Measurements from ENCODE around the gene COL15A1.

The COL15A1 gene

GRCh38 chr9:99060621-99061020, 116.9 kb downstream of the COL15A1 start:
- no peak overlapping the region for H3K4me3 ChIP-seq (ENCODE audit: low read depth in 1 of 2, low read length in 2 of 2)
- no peak overlapping the region for H3K9ac ChIP-seq (ENCODE audit: low read depth in 1 of 2, low read length in 2 of 2)
- H3K36me3 ChIP-seq (ENCODE audit: control insufficient read depth in 1 of 2, insufficient read depth in 2 of 2, low read length in 2 of 2) = no peaks in the 10 kb centered on the region
- H3K27me3 ChIP-seq (ENCODE audit: control insufficient read depth in 1 of 2, insufficient read depth in 2 of 2, low read length in 2 of 2) = no peaks in the 10 kb centered on the region
- H3K27ac ChIP-seq (ENCODE audit: low read depth, low read length) = no peak overlapping the region
- peaks cover 8 to 20% of the 10 kb centered on the region in 2 donors for H3K4me1 ChIP-seq (ENCODE audit: control insufficient read depth in 1 of 2, insufficient read depth in 2 of 2, low read length in 2 of 2)
- no peaks in the 10 kb centered on the region for H3K9me3 ChIP-seq (ENCODE audit: control insufficient read depth in 1 of 2, low read length in 2 of 2)

- H3K36me3 ChIP-seq (ENCODE audit: control insufficient read depth in 1 of 2, insufficient read depth in 2 of 2, low read length in 2 of 2) = no peaks in the 10 kb centered on the region
- H3K27me3 ChIP-seq (ENCODE audit: control insufficient read depth in 1 of 2, insufficient read depth in 2 of 2, low read length in 2 of 2) = no peaks in the 10 kb centered on the region
- H3K27ac ChIP-seq (ENCODE audit: low read depth, low read length) = no peak overlapping the region
- no peak overlapping the region for H3K4me3 ChIP-seq (ENCODE audit: low read depth in 1 of 2, low read length in 2 of 2)
- peaks cover 8 to 18% of the 10 kb centered on the region in 2 donors for H3K4me1 ChIP-seq (ENCODE audit: control insufficient read depth in 1 of 2, insufficient read depth in 2 of 2, low read length in 2 of 2)
- H3K9me3 ChIP-seq (ENCODE audit: control insufficient read depth in 1 of 2, low read length in 2 of 2) = no peaks in the 10 kb centered on the region
- no peak overlapping the region for H3K9ac ChIP-seq (ENCODE audit: low read depth in 1 of 2, low read length in 2 of 2)
These were observed 118.8 kb downstream of the COL15A1 start for GRCh38 chr9:99062549-99062948.

GRCh38 chr9:99063522-99063921, 119.8 kb downstream of the COL15A1 start:
- Histone ChIP-seq H3K36me3 (ENCODE audit: control insufficient read depth in 1 of 2, insufficient read depth in 2 of 2, low read length in 2 of 2) (no peaks in the 10 kb centered on the region), H3K9ac (ENCODE audit: low read depth in 1 of 2, low read length in 2 of 2) (no peak overlapping the region), H3K4me3 (ENCODE audit: low read depth in 1 of 2, low read length in 2 of 2) (no peak overlapping the region), H3K27ac (ENCODE audit: low read depth, low read length) (no peak overlapping the region), H3K27me3 (ENCODE audit: control insufficient read depth in 1 of 2, insufficient read depth in 2 of 2, low read length in 2 of 2) (no peaks in the 10 kb centered on the region), H3K4me1 (ENCODE audit: control insufficient read depth in 1 of 2, insufficient read depth in 2 of 2, low read length in 2 of 2) (peaks cover 8% of the 10 kb centered on the region in 2 donors), H3K9me3 (ENCODE audit: control insufficient read depth in 1 of 2, low read length in 2 of 2) (no peaks in the 10 kb centered on the region)

- no peak overlapping the region for H3K9ac ChIP-seq (ENCODE audit: low read depth in 1 of 2, low read length in 2 of 2)
- H3K4me1 ChIP-seq (ENCODE audit: control insufficient read depth in 1 of 2, insufficient read depth in 2 of 2, low read length in 2 of 2) = peaks cover 0 to 8% of the 10 kb centered on the region in 2 donors
- no peaks in the 10 kb centered on the region for H3K36me3 ChIP-seq (ENCODE audit: control insufficient read depth in 1 of 2, insufficient read depth in 2 of 2, low read length in 2 of 2)
- H3K27me3 ChIP-seq (ENCODE audit: control insufficient read depth in 1 of 2, insufficient read depth in 2 of 2, low read length in 2 of 2) = no peaks in the 10 kb centered on the region
- no peaks in the 10 kb centered on the region for H3K9me3 ChIP-seq (ENCODE audit: control insufficient read depth in 1 of 2, low read length in 2 of 2)
- H3K4me3 ChIP-seq (ENCODE audit: low read depth in 1 of 2, low read length in 2 of 2) = no peak overlapping the region
- H3K27ac ChIP-seq (ENCODE audit: low read depth, low read length) = no peak overlapping the region
These were observed 122.9 kb downstream of the COL15A1 start for GRCh38 chr9:99066571-99066970.

- Histone ChIP-seq H3K9me3 (ENCODE audit: control insufficient read depth in 1 of 2, low read length in 2 of 2) (no peaks in the 10 kb centered on the region), H3K9ac (ENCODE audit: low read depth in 1 of 2, low read length in 2 of 2) (no peak overlapping the region), H3K27me3 (ENCODE audit: control insufficient read depth in 1 of 2, insufficient read depth in 2 of 2, low read length in 2 of 2) (no peaks in the 10 kb centered on the region), H3K4me1 (ENCODE audit: control insufficient read depth in 1 of 2, insufficient read depth in 2 of 2, low read length in 2 of 2) (no peaks in the 10 kb centered on the region), H3K36me3 (ENCODE audit: control insufficient read depth in 1 of 2, insufficient read depth in 2 of 2, low read length in 2 of 2) (no peaks in the 10 kb centered on the region), H3K27ac (ENCODE audit: low read depth, low read length) (no peak overlapping the region), H3K4me3 (ENCODE audit: low read depth in 1 of 2, low read length in 2 of 2) (no peak overlapping the region)
These were observed 125.4 kb downstream of the COL15A1 start for GRCh38 chr9:99069075-99069474.

- Histone ChIP-seq H3K4me3 (ENCODE audit: low read depth in 1 of 2, low read length in 2 of 2) (no peak overlapping the region), H3K9ac (ENCODE audit: low read depth in 1 of 2, low read length in 2 of 2) (no peak overlapping the region), H3K36me3 (ENCODE audit: control insufficient read depth in 1 of 2, insufficient read depth in 2 of 2, low read length in 2 of 2) (no peaks in the 10 kb centered on the region), H3K27me3 (ENCODE audit: control insufficient read depth in 1 of 2, insufficient read depth in 2 of 2, low read length in 2 of 2) (no peaks in the 10 kb centered on the region), H3K27ac (ENCODE audit: low read depth, low read length) (no peak overlapping the region), H3K4me1 (ENCODE audit: control insufficient read depth in 1 of 2, insufficient read depth in 2 of 2, low read length in 2 of 2) (no peaks in the 10 kb centered on the region), H3K9me3 (ENCODE audit: control insufficient read depth in 1 of 2, low read length in 2 of 2) (no peaks in the 10 kb centered on the region)
These were observed 125.8 kb downstream of the COL15A1 start for GRCh38 chr9:99069546-99069945.

GRCh38 chr9:99070681-99071080, 127.0 kb downstream of the COL15A1 start:
- no peak overlapping the region for H3K27ac ChIP-seq (ENCODE audit: low read depth, low read length)
- no peaks in the 10 kb centered on the region for H3K36me3 ChIP-seq (ENCODE audit: control insufficient read depth in 1 of 2, insufficient read depth in 2 of 2, low read length in 2 of 2)
- no peaks in the 10 kb centered on the region for H3K9me3 ChIP-seq (ENCODE audit: control insufficient read depth in 1 of 2, low read length in 2 of 2)

GRCh38 chr9:99071313-99072039, 127.8 kb downstream of the COL15A1 start:
- H3K9ac ChIP-seq (ENCODE audit: low read depth in 1 of 2, low read length in 2 of 2) = no peak overlapping the region
- H3K27ac ChIP-seq (ENCODE audit: low read depth, low read length) = no peak overlapping the region
- H3K4me1 ChIP-seq (ENCODE audit: control insufficient read depth in 1 of 2, insufficient read depth in 2 of 2, low read length in 2 of 2) = peaks cover 0 to 3% of the 10 kb centered on the region in 2 donors
- H3K9me3 ChIP-seq (ENCODE audit: control insufficient read depth in 1 of 2, low read length in 2 of 2) = no peaks in the 10 kb centered on the region
- H3K4me3 ChIP-seq (ENCODE audit: low read depth in 1 of 2, low read length in 2 of 2) = no peak overlapping the region
- no peaks in the 10 kb centered on the region for H3K36me3 ChIP-seq (ENCODE audit: control insufficient read depth in 1 of 2, insufficient read depth in 2 of 2, low read length in 2 of 2)
- no peaks in the 10 kb centered on the region for H3K27me3 ChIP-seq (ENCODE audit: control insufficient read depth in 1 of 2, insufficient read depth in 2 of 2, low read length in 2 of 2)

More at GRCh38 chr9:99070681-99071080, 127.0 kb downstream of the COL15A1 start:
- Histone ChIP-seq H3K9ac (ENCODE audit: low read depth in 1 of 2, low read length in 2 of 2) (no peak overlapping the region), H3K4me3 (ENCODE audit: low read depth in 1 of 2, low read length in 2 of 2) (no peak overlapping the region), H3K27me3 (ENCODE audit: control insufficient read depth in 1 of 2, insufficient read depth in 2 of 2, low read length in 2 of 2) (no peaks in the 10 kb centered on the region), H3K4me1 (ENCODE audit: control insufficient read depth in 1 of 2, insufficient read depth in 2 of 2, low read length in 2 of 2) (no peaks in the 10 kb centered on the region)

- Histone ChIP-seq H3K9ac (ENCODE audit: low read depth in 1 of 2, low read length in 2 of 2) (no peak overlapping the region), H3K4me1 (ENCODE audit: control insufficient read depth in 1 of 2, insufficient read depth in 2 of 2, low read length in 2 of 2) (peaks cover 0 to 3% of the 10 kb centered on the region in 2 donors), H3K27me3 (ENCODE audit: control insufficient read depth in 1 of 2, insufficient read depth in 2 of 2, low read length in 2 of 2) (no peaks in the 10 kb centered on the region), H3K36me3 (ENCODE audit: control insufficient read depth in 1 of 2, insufficient read depth in 2 of 2, low read length in 2 of 2) (no peaks in the 10 kb centered on the region), H3K27ac (ENCODE audit: low read depth, low read length) (no peak overlapping the region), H3K9me3 (ENCODE audit: control insufficient read depth in 1 of 2, low read length in 2 of 2) (no peaks in the 10 kb centered on the region), H3K4me3 (ENCODE audit: low read depth in 1 of 2, low read length in 2 of 2) (no peak overlapping the region)
These were observed 128.3 kb downstream of the COL15A1 start for GRCh38 chr9:99072040-99072394.

GRCh38 chr9:99073347-99073746, 129.6 kb downstream of the COL15A1 start:
- H3K36me3 ChIP-seq (ENCODE audit: control insufficient read depth in 1 of 2, insufficient read depth in 2 of 2, low read length in 2 of 2) = no peaks in the 10 kb centered on the region
- H3K4me1 ChIP-seq (ENCODE audit: control insufficient read depth in 1 of 2, insufficient read depth in 2 of 2, low read length in 2 of 2) = peaks cover 0 to 3% of the 10 kb centered on the region in 2 donors
- H3K27ac ChIP-seq (ENCODE audit: low read depth, low read length) = no peak overlapping the region
- H3K9ac ChIP-seq (ENCODE audit: low read depth in 1 of 2, low read length in 2 of 2) = no peak overlapping the region
- H3K4me3 ChIP-seq (ENCODE audit: low read depth in 1 of 2, low read length in 2 of 2) = no peak overlapping the region
- H3K9me3 ChIP-seq (ENCODE audit: control insufficient read depth in 1 of 2, low read length in 2 of 2) = no peaks in the 10 kb centered on the region
- no peaks in the 10 kb centered on the region for H3K27me3 ChIP-seq (ENCODE audit: control insufficient read depth in 1 of 2, insufficient read depth in 2 of 2, low read length in 2 of 2)

Measured in duodenal mucosa (tissue), 2 donors.